Activated CD8-positive, alpha-beta T cell treated with anti-CD3 and anti-CD28 coated beads for 36 hours (primary cell): ENCODE measurements around the gene ELL3. TPM values are rescaled to one million over a fixed set of nuclear protein-coding genes. Genes with fewer than 3 reads are reported as not detected.
A peak's percentile ranks its signal among the peaks of the same experiment; 100 is the strongest.

ENCODE experiments used
- ATAC-seq: fragments of 200-7000 bp; cut with Tn5 transposase; one replicate; pipeline ENCODE4 v1.10.0; 2021; ENCODE audit warnings: mild to moderate bottlenecking, moderate library complexity
- CTCF ChIA-PET: fragments of 350-600 bp; sonication (Branson Sonifier 250); formaldehyde crosslinking; loops from one replicate; lab custom pipeline; 2021; ENCODE audit warnings: antibody characterized with exemption; lab: Charles Lee
- POLR2A ChIA-PET: fragments of 350-600 bp; sonication (Branson Sonifier 250); formaldehyde crosslinking; loops from one replicate; lab custom pipeline; 2021; ENCODE audit warnings: antibody characterized with exemption; lab: Charles Lee
- DNase-seq: peaks from one replicate; pipeline ENCODE4 v3.0.0-alpha.2; 2020
- H3K27ac Mint-ChIP-seq: one replicate; pipeline ENCODE4 v1.8.0; 2021; ENCODE audit warnings: mild to moderate bottlenecking, mixed read lengths
- H3K27me3 Mint-ChIP-seq: one replicate; pipeline ENCODE4 v1.8.0; 2021; ENCODE audit warnings: mixed read lengths
- H3K36me3 Mint-ChIP-seq: one replicate; pipeline ENCODE4 v1.8.0; 2021; ENCODE audit warnings: low read depth, mixed read lengths
- H3K4me1 Mint-ChIP-seq: one replicate; pipeline ENCODE4 v1.8.0; 2021; ENCODE audit warnings: low read depth, mixed read lengths
- H3K4me3 Mint-ChIP-seq: one replicate; pipeline ENCODE4 v1.8.0; 2021; ENCODE audit warnings: mild to moderate bottlenecking, moderate library complexity, mixed read lengths
- H3K9me3 Mint-ChIP-seq: one replicate; pipeline ENCODE4 v1.8.0; 2021; ENCODE audit warnings: mixed read lengths
- intact Hi-C: fragments of 100-400 bp; cut with micrococcal nuclease; formaldehyde crosslinking; loops from one replicate; pipeline ENCODE4 v1.10.0; 2022
- total RNA-seq, 2 experiments: library from RNA; stranded (reverse); gene quantifications; one replicate each; pipeline ENCODE4 v1.2.3, GENCODE V29; 2021
- TF ChIP-seq, protein P1 (sequence below): fragments of 200-600 bp; IDR thresholded peaks from one replicate; pipeline ENCODE4 v1.8.0; 2022; ENCODE audit warnings: antibody characterized with exemption, mild to moderate bottlenecking

Gene ELL3
- total RNA-seq, 2 experiments from 2014 or later = 2.3 to 2.4 TPM

GRCh38 chr15:43789409-43789808 is 12.6 kb upstream of the ELL3 start:
- Mint-ChIP-seq H3K27ac (no peak overlapping the region), H3K4me3 (no peak overlapping the region), H3K4me1 (peaks cover 21% of the 10 kb centered on the region), H3K36me3 (peaks cover 20% of the 10 kb centered on the region), H3K9me3 (no peaks in the 10 kb centered on the region), H3K27me3 (no peaks in the 10 kb centered on the region)
- DNase-seq (no peak), ATAC-seq (no peak)
- intact Hi-C loops = no loop called here
- ChIA-PET CTCF (interaction anchor here (0.7 to 3.1 kb wide), 3 partner anchors 9 to 38 kb away, joined by 3 to 16 read pairs (median 7); partner anchors contain the start of gene ELL3), POLR2A (interaction anchor here (1.2 to 2.3 kb wide), 2 partner anchors 12 to 36 kb away, joined by 5 to 9 read pairs; partner anchors contain the start of gene ELL3)
- TF ChIP-seq, protein P1, sequence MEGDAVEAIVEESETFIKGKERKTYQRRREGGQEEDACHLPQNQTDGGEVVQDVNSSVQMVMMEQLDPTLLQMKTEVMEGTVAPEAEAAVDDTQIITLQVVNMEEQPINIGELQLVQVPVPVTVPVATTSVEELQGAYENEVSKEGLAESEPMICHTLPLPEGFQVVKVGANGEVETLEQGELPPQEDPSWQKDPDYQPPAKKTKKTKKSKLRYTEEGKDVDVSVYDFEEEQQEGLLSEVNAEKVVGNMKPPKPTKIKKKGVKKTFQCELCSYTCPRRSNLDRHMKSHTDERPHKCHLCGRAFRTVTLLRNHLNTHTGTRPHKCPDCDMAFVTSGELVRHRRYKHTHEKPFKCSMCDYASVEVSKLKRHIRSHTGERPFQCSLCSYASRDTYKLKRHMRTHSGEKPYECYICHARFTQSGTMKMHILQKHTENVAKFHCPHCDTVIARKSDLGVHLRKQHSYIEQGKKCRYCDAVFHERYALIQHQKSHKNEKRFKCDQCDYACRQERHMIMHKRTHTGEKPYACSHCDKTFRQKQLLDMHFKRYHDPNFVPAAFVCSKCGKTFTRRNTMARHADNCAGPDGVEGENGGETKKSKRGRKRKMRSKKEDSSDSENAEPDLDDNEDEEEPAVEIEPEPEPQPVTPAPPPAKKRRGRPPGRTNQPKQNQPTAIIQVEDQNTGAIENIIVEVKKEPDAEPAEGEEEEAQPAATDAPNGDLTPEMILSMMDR = no peak

DNA sequence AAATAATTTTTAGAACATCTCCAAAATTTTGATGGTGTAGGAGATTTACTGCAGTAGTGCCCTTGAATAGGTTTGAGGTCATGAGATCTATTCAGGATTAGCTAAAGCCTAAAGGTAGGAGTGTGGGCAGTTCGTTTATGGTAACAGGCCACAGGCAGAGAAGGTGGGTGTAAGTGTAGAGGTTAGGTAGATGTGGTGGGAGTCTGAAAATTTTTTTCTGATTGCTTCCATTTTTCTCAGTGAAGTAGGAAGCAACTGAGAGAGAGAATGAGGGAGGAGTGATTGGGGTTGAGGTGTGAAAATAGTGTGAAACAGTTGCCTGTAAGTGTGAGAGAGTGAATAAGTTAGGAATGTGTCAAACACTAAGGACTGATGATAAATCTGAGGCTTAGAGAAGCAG is 2.2 kb upstream of the ELL3 start:
- H3K36me3 Mint-ChIP-seq = peaks cover 12% of the 10 kb centered on the region
- no peaks in the 10 kb centered on the region for H3K9me3 Mint-ChIP-seq
- H3K27me3 Mint-ChIP-seq = no peaks in the 10 kb centered on the region
- H3K27ac Mint-ChIP-seq = peak overlapping the region; percentile 18
- H3K4me3 Mint-ChIP-seq = no peak overlapping the region
- DNase-seq (no peak), ATAC-seq (no peak)
- TF ChIP-seq, protein P1 = no peak
- ChIA-PET POLR2A (interaction anchor here (2.9 to 3.4 kb wide), 2 partner anchors 13 to 45 kb away, joined by 15 to 30 read pairs; partner anchors contain the start of genes MFAP1 and SERF2), CTCF (interaction anchor here (2.9 to 3.0 kb wide), 2 partner anchors 10 to 22 kb away, joined by 10 to 15 read pairs; partner anchors contain the start of genes HYPK and SERINC4)
- peaks cover 29% of the 10 kb centered on the region for H3K4me1 Mint-ChIP-seq
- intact Hi-C loops = no loop called here

DNA sequence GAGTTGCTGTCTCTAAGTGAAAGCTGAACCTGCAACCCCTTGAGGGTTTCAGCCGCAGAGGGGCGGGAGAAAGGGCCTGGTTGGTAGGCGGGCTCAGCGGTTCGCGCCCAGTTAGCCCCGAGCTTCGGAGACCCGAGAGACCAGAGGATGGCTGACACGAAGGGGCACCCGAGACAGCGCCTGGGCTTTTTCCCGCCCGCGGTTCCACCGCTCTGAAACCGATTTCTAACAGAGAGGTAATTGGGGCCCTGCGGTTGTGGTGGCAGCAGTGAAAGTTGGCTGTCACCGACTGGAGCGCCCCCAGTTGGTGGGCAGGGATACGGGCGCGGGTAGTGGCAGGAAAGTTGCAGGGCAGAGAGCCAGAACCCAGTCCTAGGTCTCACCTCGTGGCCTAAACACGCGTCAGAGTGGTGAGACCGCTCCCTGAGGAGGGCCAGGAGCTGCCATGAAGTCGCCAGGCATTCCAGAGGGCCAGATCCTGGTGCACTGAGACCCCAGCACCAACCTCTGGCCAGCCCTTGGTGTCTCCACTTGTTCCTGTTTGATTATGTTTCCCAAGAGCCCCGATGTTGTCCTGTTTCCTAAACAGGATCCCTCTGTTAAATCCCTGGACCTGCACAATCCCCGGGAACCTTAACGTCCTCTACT is 625 bp upstream of the ELL3 start:
- TF ChIP-seq, protein P1 = peak; percentile 70
- intact Hi-C loops = no loop called here
- peak; percentile 96 for DNase-seq
- ATAC-seq = peak; percentile 86
- H3K9me3 Mint-ChIP-seq = no peaks in the 10 kb centered on the region
- peak overlapping the region; percentile 95 for H3K27ac Mint-ChIP-seq
- H3K4me3 Mint-ChIP-seq = peak overlapping the region; percentile 80
- no peaks in the 10 kb centered on the region for H3K27me3 Mint-ChIP-seq
- ChIA-PET CTCF (interaction anchor here (0.6 to 3.0 kb wide), 21 partner anchors 9 to 288 kb away, joined by 3 to 17 read pairs (median 4); partner anchors contain the start of genes HYPK, MFAP1, PDIA3 and SERF2), POLR2A (interaction anchor here (0.9 to 3.5 kb wide), 14 partner anchors 9 to 50 kb away, joined by 3 to 30 read pairs (median 8); partner anchors contain the start of genes HYPK, MFAP1, PDIA3 and SERF2)
- H3K4me1 Mint-ChIP-seq = peaks cover 29% of the 10 kb centered on the region
- peaks cover 24% of the 10 kb centered on the region for H3K36me3 Mint-ChIP-seq

GRCh38 chr15:43776101-43776717 is 557 bp downstream of the ELL3 start:
- Mint-ChIP-seq H3K4me1 (peaks cover 29% of the 10 kb centered on the region), H3K27ac (peak overlapping the region; percentile 95), H3K36me3 (peaks cover 33% of the 10 kb centered on the region), H3K9me3 (no peaks in the 10 kb centered on the region), H3K4me3 (peak overlapping the region; percentile 80), H3K27me3 (no peaks in the 10 kb centered on the region)
- ATAC-seq (peak; percentile 12), DNase-seq (peak; percentile 62)
- TF ChIP-seq, protein P1 = no peak
- intact Hi-C loops = no loop called here
- CTCF ChIA-PET = interaction anchor here (0.7 to 3.0 kb wide), 13 partner anchors 8 to 234 kb away, joined by 3 to 16 read pairs (median 5); partner anchors contain the start of genes HYPK, MFAP1, PDIA3 and SERINC4
- POLR2A ChIA-PET = interaction anchor here (0.9 to 3.5 kb wide), 16 partner anchors 11 to 943 kb away, joined by 3 to 30 read pairs (median 7); partner anchors contain the start of genes HYPK, MFAP1, PDIA3 and SERF2
